ENCODE results near the gene GRAMD1A.

DNA sequence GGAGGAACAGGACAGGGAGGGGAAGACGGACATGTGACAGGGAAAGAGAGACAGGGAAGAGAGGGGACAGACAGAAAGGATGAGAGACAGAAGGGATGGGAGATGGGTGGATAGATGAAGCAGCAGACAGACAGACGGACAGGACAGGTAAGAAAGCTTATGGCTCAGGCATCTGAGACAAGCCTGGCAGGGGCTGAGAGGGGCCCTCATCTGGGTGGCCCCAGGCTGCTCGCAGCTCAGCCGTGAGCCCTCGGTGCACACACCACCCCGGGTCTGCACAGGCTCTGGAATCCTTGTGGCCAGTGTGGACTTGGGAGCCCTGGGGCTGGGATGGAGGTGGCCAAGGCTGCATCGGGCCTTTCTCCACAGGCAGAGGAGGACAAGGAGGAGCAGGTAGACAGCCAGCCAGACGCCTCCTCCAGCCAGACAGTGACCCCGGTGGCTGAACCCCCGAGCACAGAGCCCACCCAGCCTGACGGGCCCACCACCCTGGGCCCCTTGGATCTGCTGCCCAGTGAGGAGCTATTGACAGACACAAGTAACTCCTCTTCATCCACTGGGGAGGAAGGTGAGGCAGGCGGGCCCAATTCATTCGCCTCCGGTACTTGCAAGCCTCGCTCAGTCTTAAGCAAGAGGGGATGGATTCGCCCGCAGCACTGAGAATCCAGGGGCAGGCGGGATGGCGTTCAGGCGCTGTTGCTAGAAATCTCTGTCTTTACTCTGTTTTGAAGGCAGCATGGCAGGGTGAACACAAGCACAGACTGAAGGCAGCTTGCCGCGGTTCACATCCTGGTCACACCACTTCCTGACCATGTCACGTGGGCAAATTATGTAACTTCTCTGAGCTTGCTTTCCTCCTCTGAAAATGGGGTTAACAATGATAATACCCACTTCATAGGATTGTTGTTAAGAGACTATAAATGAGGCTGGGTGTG, 14.0 kb downstream of the GRAMD1A start:
- TF ChIP-seq, protein P1, sequence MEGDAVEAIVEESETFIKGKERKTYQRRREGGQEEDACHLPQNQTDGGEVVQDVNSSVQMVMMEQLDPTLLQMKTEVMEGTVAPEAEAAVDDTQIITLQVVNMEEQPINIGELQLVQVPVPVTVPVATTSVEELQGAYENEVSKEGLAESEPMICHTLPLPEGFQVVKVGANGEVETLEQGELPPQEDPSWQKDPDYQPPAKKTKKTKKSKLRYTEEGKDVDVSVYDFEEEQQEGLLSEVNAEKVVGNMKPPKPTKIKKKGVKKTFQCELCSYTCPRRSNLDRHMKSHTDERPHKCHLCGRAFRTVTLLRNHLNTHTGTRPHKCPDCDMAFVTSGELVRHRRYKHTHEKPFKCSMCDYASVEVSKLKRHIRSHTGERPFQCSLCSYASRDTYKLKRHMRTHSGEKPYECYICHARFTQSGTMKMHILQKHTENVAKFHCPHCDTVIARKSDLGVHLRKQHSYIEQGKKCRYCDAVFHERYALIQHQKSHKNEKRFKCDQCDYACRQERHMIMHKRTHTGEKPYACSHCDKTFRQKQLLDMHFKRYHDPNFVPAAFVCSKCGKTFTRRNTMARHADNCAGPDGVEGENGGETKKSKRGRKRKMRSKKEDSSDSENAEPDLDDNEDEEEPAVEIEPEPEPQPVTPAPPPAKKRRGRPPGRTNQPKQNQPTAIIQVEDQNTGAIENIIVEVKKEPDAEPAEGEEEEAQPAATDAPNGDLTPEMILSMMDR (IDR thresholded peaks at IDR 0.05; ENCODE audit: poor library complexity, severe bottlenecking) = no peak
- no peak for TF ChIP-seq RAD21 (conservative IDR thresholded peaks at IDR 0.05)

Data from neural cell (in vitro differentiated cells).